HCT116 (cell line): ENCODE measurements around the gene SYNPO. TPM values are rescaled to one million over a fixed set of nuclear protein-coding genes. Genes with fewer than 3 reads are reported as not detected.

Experiments
- ATAC-seq: fragments of 200-7000 bp; cut with Tn5 transposase; 2 replicates; pipeline ENCODE4 v1.9.1; 2020; ENCODE audit warnings: mild to moderate bottlenecking, moderate library complexity
- BruUV-seq: library from RNA; stranded (reverse); fragments of 400-500 nt; replicated peaks from 2 replicates; lab custom pipeline; 2021; lab: Mats Ljungman, UMichigan
- CTCF ChIA-PET: fragments of 300-600 bp; sonication (Branson Sonifier 250); formaldehyde crosslinking; loops from one replicate; lab custom pipeline; 2021; ENCODE audit warnings: antibody characterized with exemption; lab: Charles Lee
- POLR2A ChIA-PET: fragments of 300-600, 350-600 bp; sonication (Branson Sonifier 250); formaldehyde crosslinking; loops from one replicate; lab custom pipeline; 2021; ENCODE audit warnings: antibody characterized with exemption; lab: Charles Lee
- RAD21 ChIA-PET, 2 experiments: fragments of 300-600 bp; sonication (Branson Sonifier 250); formaldehyde crosslinking; loops; one replicate each; lab custom pipeline; 2023; ENCODE audit warnings: low total read pairs in 2 of 2; ENCODE audit not compliant: uncharacterized antibody in 2 of 2, unreplicated experiment in 2 of 2, low non-redundant PET in 1 of 2; lab: Charles Lee
- DNase-seq: peaks from one replicate; pipeline ENCODE4 v3.0.0-alpha.2; 2010; ENCODE audit warnings: low read depth, low spot score
- H2AFZ ChIP-seq: fragments of 200-600 bp; shearing (Covaris generic), sonication (generic); 2 replicates; pipeline ENCODE4 v1.6.1; 2017; ENCODE audit warnings: low read depth, mixed run types, mixed read lengths, antibody characterized with exemption, low read length; ENCODE audit not compliant: poor library complexity, severe bottlenecking
- H3K27ac ChIP-seq: 2 replicates; pipeline ENCODE4 v1.5.1; 2012; ENCODE audit warnings: low read depth, low read length
- H3K27me3 ChIP-seq: fragments of 200-600 bp; sonication (generic); 2 replicates; pipeline ENCODE4 v1.6.1; 2016; ENCODE audit warnings: mixed run types, low read length, mixed read lengths; ENCODE audit not compliant: insufficient read depth
- H3K36me3 ChIP-seq, 2 experiments: fragments of 200-500 bp in 1 of 2; fragments of 200-600 bp in 1 of 2; sonication (Bioruptor generic) in 1 of 2; sonication (generic) in 1 of 2; 2 replicates each; pipeline versions ENCODE4 v1.5.1 to v1.6.1; 2014 to 2016; ENCODE audit warnings: low read length in 2 of 2, inconsistent platforms in 1 of 2, mixed read lengths in 1 of 2, mixed run types in 1 of 2; ENCODE audit not compliant: insufficient read depth in 2 of 2, control insufficient read depth in 1 of 2
- H3K4me1 ChIP-seq, 2 experiments: fragments of 200-600 bp in 1 of 2; sonication (generic) in 1 of 2; 2 replicates each; pipeline versions ENCODE4 v1.5.1 to v1.6.1; 2012 to 2017; ENCODE audit warnings: low read length in 2 of 2, inconsistent platforms in 1 of 2, mild to moderate bottlenecking in 1 of 2, mixed read lengths in 1 of 2, mixed run types in 1 of 2, moderate library complexity in 1 of 2; ENCODE audit not compliant: insufficient read depth in 2 of 2, control insufficient read depth in 1 of 2
- H3K4me2 ChIP-seq: fragments of 200-600 bp; sonication (generic); 2 replicates; pipeline ENCODE4 v1.6.1; 2017; ENCODE audit warnings: mixed run types, low read length, mixed read lengths
- H3K4me3 ChIP-seq, 2 experiments: fragments of 200-600 bp in 1 of 2; sonication (generic) in 1 of 2; replicated peaks in 1 of 2; 2 replicates each; pipeline ENCODE4 v1.5.1; 2011 to 2016; ENCODE audit warnings: low read length in 2 of 2, control low read depth in 1 of 2, low read depth in 1 of 2, mild to moderate bottlenecking in 1 of 2, mixed read lengths in 1 of 2, mixed run types in 1 of 2
- H3K79me2 ChIP-seq: fragments of 200-600 bp; sonication (generic); 2 replicates; pipeline ENCODE4 v1.6.1; 2017; ENCODE audit warnings: mild to moderate bottlenecking, mixed run types, low read length, moderate library complexity, mixed read lengths; ENCODE audit not compliant: insufficient read depth
- H3K9ac ChIP-seq: fragments of 200-600 bp; sonication (generic); 2 replicates; pipeline ENCODE4 v1.6.1; 2016; ENCODE audit warnings: low read length, mixed read lengths
- H3K9me2 ChIP-seq: fragments of 200-600 bp; sonication (generic), shearing (Covaris generic); 2 replicates; pipeline ENCODE4 v1.6.1; 2017; ENCODE audit warnings: mixed run types, mild to moderate bottlenecking, moderate library complexity; ENCODE audit not compliant: insufficient read depth
- H3K9me3 ChIP-seq, 2 experiments: fragments of 200-500 bp in 1 of 2; fragments of 200-600 bp in 1 of 2; sonication (Bioruptor generic) in 1 of 2; sonication (generic) in 1 of 2; 2 replicates each; pipeline ENCODE4 v1.6.1; 2014 to 2017; ENCODE audit warnings: low read length in 2 of 2, mixed read lengths in 2 of 2, inconsistent platforms in 1 of 2, low read depth in 1 of 2, mild to moderate bottlenecking in 1 of 2, mixed run types in 1 of 2, moderate library complexity in 1 of 2; ENCODE audit not compliant: control insufficient read depth in 1 of 2, insufficient read depth in 1 of 2
- H4K20me1 ChIP-seq: fragments of 200-600 bp; sonication (generic), shearing (Covaris generic); 2 replicates; pipeline ENCODE4 v1.6.1; 2017; ENCODE audit warnings: mixed run types, mild to moderate bottlenecking, moderate library complexity; ENCODE audit not compliant: insufficient read depth
- CBX3 ChIP-seq: IDR thresholded peaks from 2 replicates; pipeline ENCODE4 v1.6.1; 2012; ENCODE audit warnings: low read depth
- EZH2 ChIP-seq: fragments of 200-600 bp; sonication (generic); IDR thresholded peaks from 2 replicates; pipeline ENCODE4 v1.6.1; 2017; ENCODE audit warnings: antibody characterized with exemption, mixed run types
- EZH2phosphoT487 ChIP-seq: fragments of 200-600 bp; IDR thresholded peaks from 2 replicates; pipeline ENCODE4 v1.6.1; 2018; ENCODE audit warnings: antibody characterized with exemption, borderline replicate concordance
- SIN3A ChIP-seq: IDR thresholded peaks from 2 replicates; pipeline ENCODE4 v1.6.1; 2012; ENCODE audit warnings: low read depth
- YY1 ChIP-seq: IDR thresholded peaks from 2 replicates; pipeline ENCODE4 v1.6.1; 2011; ENCODE audit warnings: low read length, low read depth, moderate library complexity, mild to moderate bottlenecking; ENCODE audit not compliant: insufficient replicate concordance; ENCODE audit errors: extremely low read depth
- ZFX ChIP-seq: fragments of 450-650 bp; IDR thresholded peaks from 2 replicates; pipeline ENCODE4 v1.6.1; 2017
- intact Hi-C: fragments of 100-400 bp; cut with micrococcal nuclease; formaldehyde crosslinking; loops from 2 replicates; pipeline ENCODE4 v1.10.0; 2022
- total RNA-seq: library from RNA; stranded (reverse); gene quantifications from one replicate; pipeline ENCODE4 v1.2.1, GENCODE V29; 2021; ENCODE audit not compliant: unreplicated experiment
- TF ChIP-seq, protein P1 (sequence below): IDR thresholded peaks from 2 replicates; pipeline ENCODE4 v1.6.1; 2012
- TF ChIP-seq, protein P2 (sequence below), 3 experiments: fragments of 200-600 bp in 1 of 3; sonication (generic) in 1 of 3; IDR thresholded peaks in 2 of 3; conservative IDR thresholded peaks in 1 of 3; 2 replicates each; pipeline ENCODE4 v1.5.1; 2012 to 2017; ENCODE audit warnings: low read depth in 2 of 3, low read length in 2 of 3, antibody characterized with exemption in 1 of 3, borderline replicate concordance in 1 of 3, control low read depth in 1 of 3, mild to moderate bottlenecking in 1 of 3, mixed read lengths in 1 of 3, mixed run types in 1 of 3, moderate library complexity in 1 of 3; ENCODE audit not compliant: insufficient read depth in 1 of 3

SYNPO gene
- total RNA-seq, 1 experiment from 2014 or later: 8.2 TPM

DNA sequence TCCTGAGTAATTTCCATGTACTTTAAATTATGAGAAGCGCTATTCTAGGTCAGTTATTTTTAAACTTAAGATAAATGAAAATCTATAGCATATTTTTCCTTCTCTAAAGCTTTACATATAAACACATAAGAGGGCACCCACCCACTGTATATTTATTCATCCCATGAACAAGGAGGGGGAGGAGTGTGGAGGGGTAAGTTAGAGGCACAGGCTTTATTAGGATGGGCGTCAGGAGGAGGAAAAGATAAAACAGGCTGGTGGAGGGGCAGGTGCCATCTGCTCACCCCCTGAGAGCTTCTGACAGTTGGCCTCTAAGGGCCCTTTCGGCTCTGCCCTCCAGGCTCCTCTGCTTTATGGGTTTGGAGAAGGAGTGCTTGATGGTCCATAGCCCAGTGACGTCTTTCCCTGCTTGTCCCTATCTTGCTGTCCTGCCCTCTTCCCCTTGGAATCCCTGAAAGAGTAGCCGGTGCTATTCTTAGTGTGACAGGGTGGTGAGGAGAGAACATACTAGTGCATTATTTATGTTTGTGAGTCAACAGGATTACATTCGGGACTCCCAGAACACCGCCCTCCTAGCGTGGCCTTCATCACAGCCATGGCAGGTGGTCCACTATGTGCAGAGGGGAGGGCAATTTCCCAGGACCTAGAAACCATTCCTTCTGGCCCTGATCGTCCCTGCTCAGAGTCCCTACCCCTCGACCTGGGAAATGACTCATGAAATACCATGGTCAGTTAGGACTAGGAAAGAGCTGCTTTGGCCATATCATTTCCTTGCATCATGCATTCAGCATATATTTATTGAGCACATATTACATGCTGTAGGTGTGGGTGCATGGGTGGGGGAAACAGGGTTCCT is 7.9 kb upstream of the SYNPO start:
- H3K4me2 ChIP-seq: peak overlapping the region; percentile 25; the same call in 1 of the 2 replicates
- no peak overlapping the region for H3K4me3 ChIP-seq
- H3K9ac ChIP-seq: no peak overlapping the region
- H3K9me3 ChIP-seq: no peaks in the 10 kb centered on the region
- H4K20me1 ChIP-seq: no peaks in the 10 kb centered on the region
- no peaks in the 10 kb centered on the region for H3K27me3 ChIP-seq
- H3K27ac ChIP-seq: no peak overlapping the region
- RAD21 ChIA-PET: no interaction called here
- DNase-seq (no peak), ATAC-seq (no peak)
- no peaks in the 10 kb centered on the region for H3K79me2 ChIP-seq
- H3K36me3 ChIP-seq: no peaks in the 10 kb centered on the region
- TF ChIP-seq, protein P1, sequence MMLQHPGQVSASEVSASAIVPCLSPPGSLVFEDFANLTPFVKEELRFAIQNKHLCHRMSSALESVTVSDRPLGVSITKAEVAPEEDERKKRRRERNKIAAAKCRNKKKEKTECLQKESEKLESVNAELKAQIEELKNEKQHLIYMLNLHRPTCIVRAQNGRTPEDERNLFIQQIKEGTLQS: no peak
- TF ChIP-seq EZH2: no peak
- TF ChIP-seq YY1: no peak
- TF ChIP-seq, protein P2, sequence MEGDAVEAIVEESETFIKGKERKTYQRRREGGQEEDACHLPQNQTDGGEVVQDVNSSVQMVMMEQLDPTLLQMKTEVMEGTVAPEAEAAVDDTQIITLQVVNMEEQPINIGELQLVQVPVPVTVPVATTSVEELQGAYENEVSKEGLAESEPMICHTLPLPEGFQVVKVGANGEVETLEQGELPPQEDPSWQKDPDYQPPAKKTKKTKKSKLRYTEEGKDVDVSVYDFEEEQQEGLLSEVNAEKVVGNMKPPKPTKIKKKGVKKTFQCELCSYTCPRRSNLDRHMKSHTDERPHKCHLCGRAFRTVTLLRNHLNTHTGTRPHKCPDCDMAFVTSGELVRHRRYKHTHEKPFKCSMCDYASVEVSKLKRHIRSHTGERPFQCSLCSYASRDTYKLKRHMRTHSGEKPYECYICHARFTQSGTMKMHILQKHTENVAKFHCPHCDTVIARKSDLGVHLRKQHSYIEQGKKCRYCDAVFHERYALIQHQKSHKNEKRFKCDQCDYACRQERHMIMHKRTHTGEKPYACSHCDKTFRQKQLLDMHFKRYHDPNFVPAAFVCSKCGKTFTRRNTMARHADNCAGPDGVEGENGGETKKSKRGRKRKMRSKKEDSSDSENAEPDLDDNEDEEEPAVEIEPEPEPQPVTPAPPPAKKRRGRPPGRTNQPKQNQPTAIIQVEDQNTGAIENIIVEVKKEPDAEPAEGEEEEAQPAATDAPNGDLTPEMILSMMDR (IDR thresholded peaks at IDR 0.05 in 2 of 3, conservative IDR thresholded peaks at IDR 0.05 in 1 of 3; ENCODE audit: borderline replicate concordance in 1 of 3, insufficient read depth in 1 of 3, low read depth in 2 of 3, low read length in 2 of 3): no peak
- TF ChIP-seq EZH2phosphoT487: no peak
- TF ChIP-seq ZFX: no peak
- no peak for TF ChIP-seq SIN3A
- TF ChIP-seq CBX3: no peak
- no peaks in the 10 kb centered on the region for H3K9me2 ChIP-seq
- H3K4me1 ChIP-seq: peaks cover 35 to 51% of the 10 kb centered on the region in 2 experiments
- intact Hi-C loops: no loop called here
- CTCF ChIA-PET: no interaction called here
- POLR2A ChIA-PET: interaction anchor here (0.8 kb wide), 1 partner anchor 10 kb away, joined by 3 read pairs; no protein-coding TSS in a partner anchor
- BruUV-seq: no TSS peak
- H2AFZ ChIP-seq: no peak overlapping the region
